CD4-positive, alpha-beta T cell treated with Interleukin-1 beta for 1 hour (primary cell): ENCODE measurements around the gene ZNF428.
"Not testable (repeated sequence)": the region's sequence is repeated elsewhere in the genome, so short reads cannot be mapped to it uniquely, and the experiment has no call there.

ENCODE experiments used
- DNase-seq, 2 donors: peaks; one replicate each; pipeline ENCODE4 v3.0.0-alpha.2; 2020 to 2022

ZNF428 gene

GRCh38 chr19:43591904-43592772 is 27.3 kb downstream of the ZNF428 start:
- no peak for DNase-seq

- DNase-seq: peak in 1 of 2 donors; percentile 28
These were observed 29.8 kb downstream of the ZNF428 start for GRCh38 chr19:43589678-43590077.

DNA sequence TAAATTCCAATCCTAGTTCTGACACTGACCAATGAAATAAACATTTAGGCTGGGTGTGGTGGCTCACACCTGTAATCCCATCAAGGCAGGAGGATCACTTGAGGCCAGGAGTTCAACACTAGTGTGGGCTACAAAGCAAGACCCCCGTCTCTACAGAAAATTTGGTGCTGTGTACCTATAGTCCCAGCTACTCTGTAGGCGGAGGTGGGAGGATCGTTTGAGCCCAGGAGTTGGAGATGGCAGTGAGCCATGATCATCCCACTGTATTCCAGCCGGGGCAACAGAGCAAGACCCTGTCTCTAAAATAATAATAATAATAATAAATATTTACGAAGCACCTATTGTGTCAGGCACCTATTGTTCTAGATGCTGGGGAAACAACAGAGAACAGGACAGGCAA is 30.2 kb downstream of the ZNF428 start:
- no peak for DNase-seq

DNA sequence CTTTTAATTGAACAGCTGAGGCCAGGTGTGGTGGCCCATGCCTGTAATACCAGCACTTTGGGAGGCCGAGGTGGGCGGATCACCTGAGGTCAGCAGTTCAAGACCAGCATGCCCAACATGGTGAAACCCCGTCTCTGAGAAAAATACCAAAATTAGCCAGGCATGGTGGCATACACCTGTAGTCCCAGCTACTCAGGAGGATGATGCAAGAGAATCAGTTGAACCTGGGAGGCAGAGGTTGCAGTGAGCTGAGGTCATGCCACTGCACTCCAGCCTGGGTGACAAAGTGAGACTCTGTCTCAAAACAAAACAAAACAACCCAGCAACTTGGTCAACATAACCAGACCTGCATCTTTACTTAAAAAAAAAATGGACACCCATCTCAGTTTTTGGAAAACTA is 32.4 kb downstream of the ZNF428 start:
- DNase-seq: not testable (repeated sequence)

- DNase-seq: no peak
These were observed 33.1 kb downstream of the ZNF428 start for GRCh38 chr19:43586346-43586745.

- no peak for DNase-seq
These were observed 34.9 kb downstream of the ZNF428 start for GRCh38 chr19:43584484-43584883.

DNA sequence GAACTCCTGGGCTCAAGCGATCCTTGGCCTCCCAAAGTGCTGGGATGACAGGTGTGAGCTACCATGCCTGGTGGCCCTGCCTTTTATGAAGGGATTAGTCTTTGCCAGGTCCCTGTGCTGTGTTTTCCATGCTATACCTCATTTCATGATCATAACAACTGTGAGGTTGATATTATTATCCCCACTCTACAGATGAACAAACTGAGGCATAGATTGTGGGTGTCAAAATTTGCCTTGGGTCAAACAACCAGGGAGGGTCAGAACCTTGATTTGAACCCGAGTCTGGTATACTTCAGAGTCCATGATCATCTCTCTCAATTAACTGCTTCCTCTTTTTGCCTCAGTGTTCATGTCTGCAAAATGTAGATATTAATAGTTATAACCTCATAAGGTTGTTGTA is 36.9 kb downstream of the ZNF428 start:
- no peak for DNase-seq

DNA sequence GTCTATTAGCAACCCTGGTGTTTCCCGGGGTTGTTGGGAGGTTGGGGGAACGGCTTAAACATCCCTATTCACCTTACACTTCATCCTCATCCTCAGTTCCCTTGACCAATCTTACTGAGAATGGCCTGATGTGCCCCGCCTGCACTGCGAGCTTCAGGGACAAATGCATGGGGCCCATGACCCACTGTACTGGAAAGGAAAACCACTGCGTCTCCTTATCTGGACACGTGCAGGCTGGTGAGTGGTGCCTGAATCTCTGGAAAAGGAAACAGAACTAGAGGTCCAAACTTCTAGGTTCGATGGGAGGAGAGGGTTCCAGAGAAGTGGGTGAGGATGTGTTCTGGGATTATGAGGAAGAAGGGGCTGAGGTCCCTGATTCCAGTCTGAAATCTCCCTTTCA is 38.0 kb downstream of the ZNF428 start:
- DNase-seq: no peak

DNA sequence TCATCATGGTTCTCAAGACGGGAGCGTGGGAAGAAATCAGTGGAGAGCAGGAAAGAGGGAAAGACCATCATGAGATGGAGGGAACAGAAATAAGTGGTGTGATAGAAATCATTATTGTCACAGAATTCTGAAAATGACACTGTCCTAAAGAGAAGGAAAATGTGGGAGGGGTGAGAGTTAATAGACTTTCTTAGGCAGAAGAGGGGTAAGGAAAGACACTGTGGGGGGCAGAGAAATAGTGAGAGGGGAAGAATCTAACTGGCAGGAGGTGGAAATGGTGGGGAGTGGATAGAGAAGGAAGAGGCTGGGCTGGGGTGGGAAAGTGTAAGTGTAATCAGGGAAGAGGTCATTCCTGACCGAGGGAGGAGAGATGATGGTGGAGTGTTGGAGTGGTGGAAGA is 40.6 kb downstream of the ZNF428 start:
- DNase-seq: no peak

- no peak for DNase-seq
These were observed 43.2 kb downstream of the ZNF428 start for GRCh38 chr19:43575955-43576878.

DNA sequence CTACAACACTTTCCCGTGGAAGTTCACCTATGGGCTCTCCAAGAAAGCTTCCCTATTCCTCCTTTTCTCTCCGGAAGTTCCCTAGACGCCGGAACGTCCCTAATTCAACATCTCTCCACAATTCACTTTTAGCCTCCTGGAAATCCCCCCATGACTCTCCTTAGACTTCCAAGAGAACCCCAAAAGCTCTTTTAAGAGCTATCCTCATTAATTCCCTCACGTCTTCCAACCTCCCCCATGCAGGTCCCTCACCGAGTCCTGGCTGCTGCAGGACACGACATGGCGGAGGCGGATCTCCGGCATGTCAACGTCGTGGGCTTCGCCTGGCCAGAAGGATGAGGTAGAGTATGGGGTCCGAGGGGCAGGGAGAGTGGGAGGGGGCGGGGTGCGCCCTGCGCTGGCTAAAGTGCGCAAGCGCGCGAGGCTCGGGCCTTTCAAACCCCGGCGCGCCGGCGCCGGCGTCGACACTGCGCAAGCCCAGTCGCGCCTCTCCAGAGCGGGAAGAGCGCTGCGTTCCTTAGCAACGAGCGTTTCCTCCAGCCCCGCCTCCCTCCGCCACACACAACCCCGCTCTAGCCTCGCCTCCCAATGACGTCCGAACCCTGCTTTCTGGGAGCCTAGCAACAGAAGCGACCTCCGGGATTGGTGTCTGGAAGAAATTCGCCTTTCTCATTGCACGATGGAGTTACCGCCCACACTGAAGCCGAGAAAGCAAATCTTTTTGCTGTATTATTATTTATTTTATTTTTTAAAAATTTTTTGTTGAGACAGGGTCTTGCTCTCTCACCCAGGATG is 44.1 kb downstream of the ZNF428 start, which contains the start of the genes PINLYP and XRCC1:
Gene PINLYP, plus strand, starts transcription at position 646 of the 795 bp plus-strand sequence. CDS start 1,391 bp downstream, outside the sequence.
Gene XRCC1, minus strand, starts transcription at position 372 of the 795 bp plus-strand sequence. Its CDS starts 69 bp downstream, at position 303.
- DNase-seq: peak; percentile 98 to 99

DNA sequence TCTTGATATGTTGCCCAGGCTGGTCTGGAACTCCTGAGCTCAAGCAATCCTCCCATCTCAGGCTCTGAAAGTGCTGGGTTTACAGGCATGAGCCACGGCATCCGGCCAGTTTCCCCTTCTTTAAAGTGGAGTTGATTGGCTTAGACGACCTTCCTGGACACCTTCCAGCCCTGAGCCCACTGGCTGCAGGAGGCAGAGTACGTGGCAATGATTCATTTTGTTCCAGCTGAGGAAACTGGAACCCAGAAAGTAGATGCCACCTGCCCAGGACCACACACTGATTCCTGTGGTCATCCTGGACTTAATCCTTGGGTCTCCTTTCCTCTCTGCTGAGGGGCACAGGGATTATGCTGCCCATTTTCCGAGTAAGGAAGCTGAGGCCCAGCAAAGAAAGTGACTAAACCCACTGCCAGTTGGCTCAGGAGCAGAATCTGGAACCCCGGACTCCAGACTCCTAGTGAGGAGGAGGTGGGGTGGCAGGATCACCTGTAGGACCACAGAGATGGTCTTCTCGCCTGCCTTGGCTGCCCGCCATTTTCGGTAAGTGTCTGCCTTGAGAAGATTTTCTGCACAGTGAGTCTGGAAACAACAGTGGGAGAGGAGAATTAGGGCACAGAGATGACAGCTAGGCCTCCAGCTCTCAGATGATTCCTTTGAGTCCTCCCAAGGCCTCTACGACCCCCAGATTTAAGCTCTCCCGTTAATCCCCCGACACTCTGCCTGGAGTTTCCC is 44.8 kb downstream of the ZNF428 start:
- DNase-seq: no peak

- no peak for DNase-seq
These were observed 47.2 kb downstream of the ZNF428 start for GRCh38 chr19:43572171-43572588.

DNA sequence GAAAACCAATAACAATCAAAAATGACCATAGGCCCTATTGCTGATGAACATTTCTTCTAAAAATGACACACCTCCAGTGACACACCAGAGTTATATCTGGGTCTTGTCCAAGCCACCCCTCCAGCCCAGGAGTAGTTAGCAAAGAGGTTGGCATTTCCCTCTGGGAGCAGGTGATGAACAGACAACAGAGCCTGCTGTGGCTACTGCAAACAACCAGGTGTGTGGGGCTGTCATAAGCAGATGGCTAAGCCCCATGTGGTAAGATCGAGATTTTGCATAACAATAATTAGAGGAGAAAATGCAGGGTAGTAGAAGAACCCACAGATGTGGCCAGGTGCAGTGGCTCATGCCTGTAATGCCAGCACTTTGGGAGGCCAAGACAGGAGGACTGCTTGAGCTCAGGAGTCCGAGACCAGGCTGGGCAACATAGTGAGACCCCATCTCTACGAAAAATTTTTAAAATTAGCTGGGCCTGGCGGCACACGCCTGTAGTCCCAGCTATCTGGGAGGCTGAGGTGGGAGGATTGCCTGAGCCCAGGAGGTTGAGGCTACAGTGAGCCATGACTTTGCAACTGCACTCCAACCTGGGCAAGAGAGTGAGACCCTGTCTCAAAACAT is 49.1 kb downstream of the ZNF428 start:
- no peak for DNase-seq

GRCh38 chr19:43569657-43570056 is 49.8 kb downstream of the ZNF428 start:
- no peak for DNase-seq

DNA sequence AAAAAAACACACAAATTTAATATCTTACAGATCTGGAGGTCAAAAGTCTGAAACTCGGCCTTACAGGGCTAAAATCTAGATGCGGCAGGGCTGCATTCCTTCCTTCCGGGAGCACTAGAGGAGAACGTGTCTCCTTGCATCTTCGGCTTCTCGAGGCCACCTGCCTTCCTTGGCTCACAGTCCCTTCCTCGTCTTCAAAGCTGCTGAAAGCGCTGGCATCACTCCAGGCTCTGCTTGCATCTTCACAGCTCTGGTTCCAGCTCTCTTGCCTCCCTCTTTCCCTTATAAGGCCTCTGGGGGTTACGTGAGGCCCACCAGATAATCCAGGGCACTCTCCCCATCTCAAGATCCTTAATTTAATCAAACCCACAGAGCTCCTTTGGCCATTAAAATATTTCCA is 54.6 kb downstream of the ZNF428 start:
- no peak for DNase-seq

- DNase-seq: no peak
These were observed 55.5 kb downstream of the ZNF428 start for GRCh38 chr19:43563816-43564457.

- DNase-seq: peak; percentile 90 to 92
These were observed 56.7 kb downstream of the ZNF428 start for GRCh38 chr19:43562698-43563241.

DNA sequence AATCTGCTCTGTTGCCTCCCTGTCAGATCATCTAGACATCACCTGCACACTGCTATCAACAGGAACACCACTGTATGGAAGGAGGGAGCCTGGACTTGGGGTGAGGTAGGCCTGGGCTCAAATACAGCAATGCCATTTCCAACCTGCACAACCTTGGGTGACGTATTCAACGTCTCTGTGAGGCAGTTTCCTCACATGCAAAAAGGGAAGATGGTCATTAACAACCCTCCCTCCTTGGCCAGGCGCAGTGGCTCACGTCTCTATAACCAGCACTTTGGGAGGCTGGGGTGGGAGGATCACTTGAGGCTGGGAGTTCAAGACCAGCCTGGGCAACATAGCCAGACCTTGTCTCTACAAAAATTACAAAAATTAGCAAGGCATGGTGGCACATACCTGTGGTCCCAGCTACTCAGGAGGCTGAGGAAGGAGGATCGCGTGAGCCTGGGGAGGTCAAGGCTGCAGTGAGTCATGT is 57.2 kb downstream of the ZNF428 start:
- no peak for DNase-seq
